ENCODE measurements around the gene SLC24A1.
"Not testable (repeated sequence)": the region's sequence is repeated elsewhere in the genome, so short reads cannot be mapped to it uniquely, and the experiment has no call there.

Gene SLC24A1

GRCh38 chr15:65621638-65622037, at the start of gene SLC24A1:
SLC24A1 (plus strand) TSS chr15:65621938; CDS start chr15:65624081, 2,143 bp downstream.
- no peak for DNase-seq (ENCODE audit: low spot score)

GRCh38 chr15:65571971-65572370, 49.8 kb upstream of the SLC24A1 start:
- no peak for DNase-seq (ENCODE audit: low spot score)

GRCh38 chr15:65576664-65577063, 45.1 kb upstream of the SLC24A1 start:
- no peak for DNase-seq (ENCODE audit: low spot score)

GRCh38 chr15:65577129-65577996, 44.4 kb upstream of the SLC24A1 start:
- DNase-seq (ENCODE audit: low spot score): no peak

GRCh38 chr15:65578904-65579728, 42.6 kb upstream of the SLC24A1 start:
- no peak for DNase-seq (ENCODE audit: low spot score)

GRCh38 chr15:65579762-65580161, 42.0 kb upstream of the SLC24A1 start:
- DNase-seq (ENCODE audit: low spot score): no peak

- no peak for DNase-seq (ENCODE audit: low spot score)
Measured at GRCh38 chr15:65580287-65580686, 41.5 kb upstream of the SLC24A1 start.

GRCh38 chr15:65583701-65584100, 38.0 kb upstream of the SLC24A1 start:
- peak; percentile 9 for DNase-seq (ENCODE audit: low spot score)

- DNase-seq (ENCODE audit: low spot score): no peak
Measured at GRCh38 chr15:65584241-65584640, 37.5 kb upstream of the SLC24A1 start.

GRCh38 chr15:65587094-65587493, 34.6 kb upstream of the SLC24A1 start:
- DNase-seq (ENCODE audit: low spot score): no peak

GRCh38 chr15:65595960-65596359, 25.8 kb upstream of the SLC24A1 start:
- DNase-seq (ENCODE audit: low spot score): peak; percentile 84

GRCh38 chr15:65598468-65598867, 23.3 kb upstream of the SLC24A1 start:
- no peak for DNase-seq (ENCODE audit: low spot score)

GRCh38 chr15:65599677-65600076, 22.1 kb upstream of the SLC24A1 start:
- no peak for DNase-seq (ENCODE audit: low spot score)

GRCh38 chr15:65603134-65603533, 18.6 kb upstream of the SLC24A1 start:
- DNase-seq (ENCODE audit: low spot score): no peak

GRCh38 chr15:65603559-65603958, 18.2 kb upstream of the SLC24A1 start:
- DNase-seq (ENCODE audit: low spot score): no peak

- peak; percentile 96 for DNase-seq (ENCODE audit: low spot score)
Measured at GRCh38 chr15:65610871-65611718, 10.6 kb upstream of the SLC24A1 start, which contains the start of gene INTS14. INTS14 (minus strand) TSS chr15:65611131; CDS start chr15:65607380, 3,751 bp downstream.

- no peak for DNase-seq (ENCODE audit: low spot score)
Measured at GRCh38 chr15:65611888-65612615, 9.7 kb upstream of the SLC24A1 start.

GRCh38 chr15:65612616-65612946, 9.2 kb upstream of the SLC24A1 start:
- no peak for DNase-seq (ENCODE audit: low spot score)

GRCh38 chr15:65612949-65613744, 8.6 kb upstream of the SLC24A1 start:
- no peak for DNase-seq (ENCODE audit: low spot score)

GRCh38 chr15:65615887-65616286, 5.9 kb upstream of the SLC24A1 start:
- not testable (repeated sequence) for DNase-seq (ENCODE audit: low spot score)

Data from globus pallidus (tissue), 1 donor.